ENCODE data around the gene COPA. TPM values are rescaled to one million over a fixed set of nuclear protein-coding genes. Genes with fewer than 3 reads are reported as not detected.

Gene COPA
- total RNA-seq, 1 experiment from 2014 or later = 118 TPM

GRCh38 chr1:160326418-160326817, 16.6 kb downstream of the COPA start:
- Histone ChIP-seq H2BK20ac (ENCODE audit: low read depth, low read length, poor library complexity, severe bottlenecking) (no peak overlapping the region), H3K79me1 (ENCODE audit: insufficient read depth, low read depth, low read length, poor library complexity, severe bottlenecking) (no peaks in the 10 kb centered on the region), H3T11ph (ENCODE audit: low read length) (no peak overlapping the region), H2BK120ac (ENCODE audit: low read depth, low read length, poor library complexity, severe bottlenecking) (no peak overlapping the region), H2AFZ (ENCODE audit: low read length) (no peak overlapping the region), H3K18ac (ENCODE audit: insufficient read length, low read depth, low read length) (no peak overlapping the region), H4K91ac (ENCODE audit: insufficient read length, low read depth, low read length) (no peak overlapping the region), H3K79me2 (ENCODE audit: insufficient read depth, low read length) (no peaks in the 10 kb centered on the region), H3K4ac (ENCODE audit: low read depth, low read length) (no peak overlapping the region), H3K23ac (ENCODE audit: insufficient read length, low read depth, low read length) (no peak overlapping the region), H2AK5ac (ENCODE audit: insufficient read length, low read length) (no peak overlapping the region), H3K14ac (ENCODE audit: insufficient read depth, low read length) (no peak overlapping the region), H3K4me2 (ENCODE audit: insufficient read depth, insufficient read length, low read length) (no peak overlapping the region), H4K8ac (replicated peaks; ENCODE audit: insufficient read length, low read depth, low read length) (no peak overlapping the region), H2BK15ac (ENCODE audit: low read depth, low read length) (no peak overlapping the region), H3K9me3 (ENCODE audit: control insufficient read depth, low read depth, low read length) (no peaks in the 10 kb centered on the region), H2BK5ac (ENCODE audit: insufficient read length, low read length) (no peak overlapping the region), H2BK12ac (ENCODE audit: insufficient read length, low read depth, low read length) (no peak overlapping the region), H3K23me2 (ENCODE audit: insufficient read length, low read depth, low read length, poor library complexity, severe bottlenecking) (no peaks in the 10 kb centered on the region), H3K9ac (ENCODE audit: extremely low read depth, insufficient read length, low read length) (no peak overlapping the region), H3K27ac (ENCODE audit: insufficient read length, low read depth, low read length) (no peak overlapping the region), H4K5ac (ENCODE audit: insufficient read length, low read depth, low read length) (no peak overlapping the region), H3K4me1 (ENCODE audit: insufficient read depth, low read length) (no peaks in the 10 kb centered on the region), H4K20me1 (ENCODE audit: control insufficient read depth, insufficient read depth, insufficient read length) (no peaks in the 10 kb centered on the region), H3K27me3 (ENCODE audit: insufficient read depth, low read length) (no peaks in the 10 kb centered on the region), H3K56ac (ENCODE audit: insufficient read length, low read depth, low read length) (no peak overlapping the region)
- Mint-ChIP-seq H3K36me3 (ENCODE audit: insufficient read depth in 1 of 3, low read depth in 3 of 3) (peaks cover 23 to 77% (median 70%) of the 10 kb centered on the region in 3 experiments; a peak in 6 of 7 replicates), H3K27me3 (ENCODE audit: low read depth) (no peaks in the 10 kb centered on the region), H3K4me1 (no peaks in the 10 kb centered on the region), H3K9me3 (no peaks in the 10 kb centered on the region), H3K27ac (no peak overlapping the region), H3K4me3 (no peak overlapping the region)
- TF ChIP-seq, protein P1, sequence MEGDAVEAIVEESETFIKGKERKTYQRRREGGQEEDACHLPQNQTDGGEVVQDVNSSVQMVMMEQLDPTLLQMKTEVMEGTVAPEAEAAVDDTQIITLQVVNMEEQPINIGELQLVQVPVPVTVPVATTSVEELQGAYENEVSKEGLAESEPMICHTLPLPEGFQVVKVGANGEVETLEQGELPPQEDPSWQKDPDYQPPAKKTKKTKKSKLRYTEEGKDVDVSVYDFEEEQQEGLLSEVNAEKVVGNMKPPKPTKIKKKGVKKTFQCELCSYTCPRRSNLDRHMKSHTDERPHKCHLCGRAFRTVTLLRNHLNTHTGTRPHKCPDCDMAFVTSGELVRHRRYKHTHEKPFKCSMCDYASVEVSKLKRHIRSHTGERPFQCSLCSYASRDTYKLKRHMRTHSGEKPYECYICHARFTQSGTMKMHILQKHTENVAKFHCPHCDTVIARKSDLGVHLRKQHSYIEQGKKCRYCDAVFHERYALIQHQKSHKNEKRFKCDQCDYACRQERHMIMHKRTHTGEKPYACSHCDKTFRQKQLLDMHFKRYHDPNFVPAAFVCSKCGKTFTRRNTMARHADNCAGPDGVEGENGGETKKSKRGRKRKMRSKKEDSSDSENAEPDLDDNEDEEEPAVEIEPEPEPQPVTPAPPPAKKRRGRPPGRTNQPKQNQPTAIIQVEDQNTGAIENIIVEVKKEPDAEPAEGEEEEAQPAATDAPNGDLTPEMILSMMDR (conservative IDR thresholded peaks at IDR 0.05) = no peak
- no CpG with 5 or more reads among the region's 5 CpGs for WGBS (ENCODE audit: extremely low coverage, insufficient read length, low lambda C conversion rate)
- DNase-seq = no peak

Data from H9 (cell line).